NCI-H1417 (cell line): ENCODE data around the gene SPI1.

ENCODE experiments used
- DNase-seq, 3 experiments: peaks; one replicate each; lab custom pipeline; 2025; lab: John Stamatoyannopoulos, UW

SPI1 gene

GRCh38 chr11:47388697-47389576 lies 10.6 kb upstream of the SPI1 start:
- no peak for DNase-seq

- DNase-seq: no peak
Measured at GRCh38 chr11:47387944-47388696, 9.8 kb upstream of the SPI1 start.

GRCh38 chr11:47384498-47384897 lies 6.2 kb upstream of the SPI1 start:
- DNase-seq: no peak

GRCh38 chr11:47383071-47383470 lies 4.7 kb upstream of the SPI1 start:
- DNase-seq: no peak

- no peak for DNase-seq
Measured at GRCh38 chr11:47380078-47380477, 1.7 kb upstream of the SPI1 start.

GRCh38 chr11:47379317-47379716 lies 970 bp upstream of the SPI1 start:
- DNase-seq: no peak

GRCh38 chr11:47378836-47379170 lies 456 bp upstream of the SPI1 start:
- no peak for DNase-seq

- no peak for DNase-seq
Measured at GRCh38 chr11:47377571-47378009, 757 bp downstream of the SPI1 start.

GRCh38 chr11:47376525-47377371 lies 1.6 kb downstream of the SPI1 start:
- DNase-seq: no peak

GRCh38 chr11:47376107-47376524 lies 2.2 kb downstream of the SPI1 start:
- DNase-seq: no peak

GRCh38 chr11:47375546-47376085 lies 2.7 kb downstream of the SPI1 start:
- DNase-seq: no peak

- DNase-seq: no peak
Measured at GRCh38 chr11:47375020-47375419, 3.3 kb downstream of the SPI1 start.

GRCh38 chr11:47374720-47375019 lies 3.7 kb downstream of the SPI1 start:
- no peak for DNase-seq

- peak; percentile 21 to 75 (median 68) for DNase-seq
Measured at GRCh38 chr11:47373876-47374719, 4.2 kb downstream of the SPI1 start.

- no peak for DNase-seq
Measured at GRCh38 chr11:47372422-47372821, 5.9 kb downstream of the SPI1 start.

- no peak for DNase-seq
Measured at GRCh38 chr11:47369676-47370075, 8.7 kb downstream of the SPI1 start.

- DNase-seq: no peak
Measured at GRCh38 chr11:47366020-47366490, 12.3 kb downstream of the SPI1 start.

GRCh38 chr11:47361419-47361818 lies 16.9 kb downstream of the SPI1 start:
- DNase-seq: no peak

GRCh38 chr11:47360341-47360740 lies 18.0 kb downstream of the SPI1 start:
- DNase-seq: no peak

- no peak for DNase-seq
Measured at GRCh38 chr11:47359586-47359985, 18.8 kb downstream of the SPI1 start.

- no peak for DNase-seq
Measured at GRCh38 chr11:47359162-47359561, 19.2 kb downstream of the SPI1 start.
